GM19240 (cell line): ENCODE results near the gene PARVB.

Experiments
- DNase-seq: peaks from one replicate; pipeline ENCODE4 v3.0.0; 2011; ENCODE audit warnings: low spot score; ENCODE audit not compliant: insufficient read length

Gene PARVB

DNA sequence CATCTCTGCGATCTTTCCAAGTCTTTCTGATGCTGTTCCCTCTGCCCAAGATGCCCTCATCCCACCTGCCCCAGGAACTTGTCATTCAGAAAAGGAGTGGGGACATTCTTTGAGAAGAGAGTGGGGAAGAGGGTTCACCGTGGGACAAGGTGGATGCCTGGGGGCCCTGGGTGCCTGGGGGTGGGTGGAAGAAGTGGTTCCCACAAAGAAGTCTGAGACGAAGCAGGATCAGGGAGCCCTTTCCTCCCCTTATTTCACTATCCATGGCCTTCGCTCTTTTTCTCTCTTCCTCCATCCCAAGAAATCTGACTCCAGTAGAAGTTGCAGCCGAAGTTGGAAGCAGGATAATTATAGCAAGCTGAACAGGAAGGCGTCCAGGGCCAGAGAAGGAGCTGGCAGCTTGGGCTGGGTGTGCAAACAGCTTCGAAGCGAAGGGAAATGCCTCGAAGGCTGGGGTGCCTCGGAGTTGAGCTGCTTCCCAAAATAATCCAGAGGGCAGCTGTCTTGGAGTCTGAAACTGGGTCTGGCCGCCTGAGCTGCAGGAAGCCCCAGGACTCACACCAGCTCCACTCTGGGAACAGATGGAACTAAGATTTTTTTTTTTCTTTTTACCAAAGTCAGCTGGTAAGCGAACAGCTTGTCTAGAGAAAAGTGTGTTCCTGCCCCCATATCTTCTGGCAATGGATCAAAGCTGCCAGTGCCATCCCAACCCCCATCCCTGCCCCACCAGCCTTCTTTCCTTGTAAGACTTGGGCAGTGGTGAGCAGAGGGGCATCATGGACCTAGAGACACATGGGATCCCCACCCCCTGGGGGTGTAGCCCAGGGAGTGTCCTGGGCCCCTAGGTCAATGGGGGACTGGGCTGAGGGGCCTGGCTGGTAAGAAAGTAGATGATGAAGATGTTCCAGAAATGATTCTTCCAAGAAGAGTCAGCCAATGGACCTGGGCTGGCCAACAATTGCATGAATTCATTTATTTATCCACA, 188.1 kb downstream of the PARVB start:
- no peak for DNase-seq

DNA sequence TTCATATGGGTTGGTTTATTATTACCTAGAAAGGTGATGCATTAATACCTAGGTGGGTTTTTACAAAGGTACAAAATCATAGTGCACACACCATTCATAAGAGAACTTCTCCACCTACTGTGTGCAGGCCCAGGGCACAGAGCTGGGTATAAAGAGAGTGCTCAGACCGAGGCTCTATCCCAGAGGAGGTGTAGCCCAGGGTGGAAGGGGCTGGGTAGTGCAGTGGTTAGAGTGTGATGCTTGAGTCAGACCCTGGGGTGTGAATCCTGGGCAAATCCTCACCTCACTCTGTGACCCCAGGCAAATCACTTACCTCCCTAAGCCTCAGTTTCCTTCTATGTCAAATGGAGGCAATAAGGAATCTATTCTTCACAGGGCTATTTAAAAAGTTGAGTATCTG, 188.8 kb downstream of the PARVB start:
- no peak for DNase-seq

DNA sequence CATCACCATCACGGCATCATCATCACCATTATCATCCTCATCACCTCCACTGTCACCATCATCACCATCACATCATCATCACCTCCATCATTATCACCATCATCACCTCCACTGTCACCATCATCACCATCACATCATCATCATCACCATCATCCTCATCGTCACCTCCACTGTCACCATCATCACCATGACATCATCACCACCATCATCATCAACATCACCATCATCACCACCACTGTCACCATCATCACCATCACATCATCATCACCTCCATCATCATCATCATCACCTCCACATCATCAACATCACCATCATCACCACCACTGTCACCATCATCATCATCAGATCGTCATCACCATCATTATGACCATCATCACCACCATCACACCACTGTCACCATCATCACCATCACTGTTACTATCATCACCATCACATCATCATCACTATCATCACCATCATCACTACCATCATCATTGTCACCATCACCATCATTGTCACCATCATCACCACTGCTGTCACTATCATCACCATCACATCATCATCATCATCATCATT, 189.5 kb downstream of the PARVB start:
- DNase-seq = no peak

DNA sequence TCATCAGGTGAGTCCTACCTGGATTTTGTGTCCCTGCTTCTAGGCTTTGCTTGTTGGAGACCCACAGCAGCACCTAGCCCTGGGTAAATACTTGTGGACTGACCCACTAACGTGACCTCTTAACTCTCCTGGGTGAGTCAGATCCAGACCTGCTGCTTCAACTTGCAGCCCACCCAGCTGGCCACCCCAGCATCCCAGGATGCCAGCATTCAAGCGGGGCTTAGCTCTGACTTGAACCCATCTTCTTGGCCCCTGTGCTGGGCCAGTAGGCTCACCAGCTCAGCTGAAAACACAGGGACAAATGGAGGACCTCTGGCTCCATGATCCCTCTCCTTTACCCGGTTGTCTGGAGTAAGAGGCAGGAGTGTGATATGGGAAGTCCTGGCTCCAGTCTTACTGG, 190.1 kb downstream of the PARVB start:
- no peak for DNase-seq

DNA sequence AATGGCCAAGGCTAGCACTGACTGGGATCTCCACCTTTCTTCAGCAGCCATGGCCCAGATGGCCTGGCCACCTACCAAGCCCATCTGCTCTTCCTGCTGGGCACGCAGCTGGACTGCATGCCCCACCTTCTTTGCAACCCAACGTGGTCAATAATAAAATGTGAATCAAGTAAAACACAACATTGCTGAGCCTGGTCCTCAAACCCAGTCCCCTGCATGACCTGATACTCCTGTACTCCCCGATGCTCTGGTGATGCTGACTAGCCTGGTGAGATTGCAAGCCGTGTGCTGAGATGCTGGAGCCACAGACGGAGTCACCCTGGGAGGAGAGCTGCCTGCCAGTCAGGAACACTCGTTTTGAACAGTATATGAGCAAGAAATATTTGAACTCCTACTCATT, 190.7 kb downstream of the PARVB start:
- DNase-seq = no peak

DNA sequence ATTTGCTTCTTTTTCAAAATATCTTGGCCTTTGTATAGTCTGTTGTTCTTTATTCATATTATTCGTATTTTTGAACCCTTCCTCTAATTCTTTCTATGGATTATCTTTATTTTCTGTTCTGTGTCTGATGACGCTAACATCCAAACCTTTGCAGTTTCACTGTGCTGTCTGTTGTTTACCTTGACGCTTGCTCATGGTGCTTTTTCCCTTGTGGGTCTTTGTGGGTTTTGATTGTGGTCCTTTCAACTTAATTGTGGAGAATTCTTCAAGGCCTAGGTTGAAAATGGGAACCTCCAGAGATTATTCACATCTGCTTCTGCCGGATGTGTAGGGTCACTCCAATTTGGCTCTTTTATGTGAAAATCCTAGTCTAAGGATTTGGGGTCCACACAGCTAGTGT, 191.2 kb downstream of the PARVB start:
- DNase-seq = no peak

DNA sequence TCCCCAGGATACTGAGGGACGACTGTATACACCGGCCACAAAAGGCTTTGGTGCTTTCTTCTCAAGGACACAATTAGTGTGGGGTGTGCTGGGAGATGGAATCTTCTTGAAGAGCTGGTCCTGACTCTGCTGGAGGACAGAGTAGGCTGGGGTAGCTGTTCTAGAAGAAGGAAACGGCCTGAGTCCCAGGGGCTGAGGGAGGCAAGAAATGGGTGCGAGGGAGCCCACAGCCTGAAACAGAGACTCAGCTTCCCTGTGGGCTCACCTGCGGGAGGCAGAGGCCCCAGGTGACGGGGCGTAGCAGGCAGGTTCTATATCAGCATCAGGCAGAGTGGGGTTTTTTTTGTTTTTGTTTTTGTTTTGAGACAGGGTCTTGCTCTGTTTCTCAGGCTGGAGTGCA, 193.2 kb downstream of the PARVB start:
- DNase-seq = no peak

DNA sequence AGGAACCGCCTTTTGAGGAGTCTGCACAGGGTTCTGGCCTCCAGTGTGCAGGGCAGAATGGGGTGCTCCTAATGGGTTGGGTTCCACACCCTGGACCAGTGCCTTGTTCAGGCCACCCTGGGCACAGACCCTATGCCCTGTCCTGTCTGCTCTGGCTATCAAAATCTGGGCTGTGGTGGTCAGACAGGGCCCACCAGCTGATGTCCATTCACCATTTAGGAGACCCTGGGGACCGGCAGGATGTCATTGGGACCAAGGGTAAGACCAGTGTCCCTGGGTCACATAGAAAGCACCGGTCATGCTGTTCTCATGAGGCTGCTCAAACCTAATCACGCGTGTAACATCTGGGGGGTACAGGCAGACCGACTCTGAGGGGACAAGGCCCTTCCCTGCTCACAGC, 194.0 kb downstream of the PARVB start:
- no peak for DNase-seq

DNA sequence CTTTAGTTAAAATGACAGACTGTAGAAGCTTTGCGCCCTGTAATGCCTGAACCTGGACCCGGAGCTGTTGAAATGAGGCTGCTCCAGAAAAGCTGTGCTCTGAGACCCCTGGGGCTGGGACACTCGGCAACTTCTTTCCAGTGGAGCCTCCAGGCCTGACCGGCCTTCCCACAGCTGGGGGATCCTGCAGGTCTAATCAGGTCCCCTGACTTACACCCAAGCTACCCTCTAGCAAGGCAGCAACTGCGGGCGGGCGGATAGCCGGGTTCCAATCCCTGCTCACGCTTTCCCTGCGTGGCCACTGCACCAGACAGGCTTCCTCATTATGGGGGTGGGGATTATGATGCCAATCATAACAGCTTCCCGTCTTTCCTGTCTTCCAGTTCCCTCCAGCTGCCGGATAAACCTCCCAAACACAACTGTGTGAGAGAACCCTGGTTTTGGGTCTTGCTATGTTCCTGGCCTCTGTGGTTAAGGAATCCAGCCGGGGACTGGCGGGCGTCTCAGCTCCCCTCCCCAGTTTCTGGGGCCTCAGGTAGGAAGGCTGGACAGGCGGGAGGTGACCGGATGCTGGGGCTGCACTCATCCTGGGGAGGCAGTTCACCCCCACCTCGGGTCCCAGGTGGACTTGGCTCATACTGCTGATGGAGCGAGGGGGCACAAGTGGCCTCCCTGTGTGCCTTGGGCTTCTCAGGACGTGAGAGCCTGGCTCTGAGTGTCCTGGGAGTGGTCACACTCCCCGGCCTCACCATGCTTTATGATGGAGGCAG, 195.2 kb downstream of the PARVB start:
- DNase-seq = no peak

DNA sequence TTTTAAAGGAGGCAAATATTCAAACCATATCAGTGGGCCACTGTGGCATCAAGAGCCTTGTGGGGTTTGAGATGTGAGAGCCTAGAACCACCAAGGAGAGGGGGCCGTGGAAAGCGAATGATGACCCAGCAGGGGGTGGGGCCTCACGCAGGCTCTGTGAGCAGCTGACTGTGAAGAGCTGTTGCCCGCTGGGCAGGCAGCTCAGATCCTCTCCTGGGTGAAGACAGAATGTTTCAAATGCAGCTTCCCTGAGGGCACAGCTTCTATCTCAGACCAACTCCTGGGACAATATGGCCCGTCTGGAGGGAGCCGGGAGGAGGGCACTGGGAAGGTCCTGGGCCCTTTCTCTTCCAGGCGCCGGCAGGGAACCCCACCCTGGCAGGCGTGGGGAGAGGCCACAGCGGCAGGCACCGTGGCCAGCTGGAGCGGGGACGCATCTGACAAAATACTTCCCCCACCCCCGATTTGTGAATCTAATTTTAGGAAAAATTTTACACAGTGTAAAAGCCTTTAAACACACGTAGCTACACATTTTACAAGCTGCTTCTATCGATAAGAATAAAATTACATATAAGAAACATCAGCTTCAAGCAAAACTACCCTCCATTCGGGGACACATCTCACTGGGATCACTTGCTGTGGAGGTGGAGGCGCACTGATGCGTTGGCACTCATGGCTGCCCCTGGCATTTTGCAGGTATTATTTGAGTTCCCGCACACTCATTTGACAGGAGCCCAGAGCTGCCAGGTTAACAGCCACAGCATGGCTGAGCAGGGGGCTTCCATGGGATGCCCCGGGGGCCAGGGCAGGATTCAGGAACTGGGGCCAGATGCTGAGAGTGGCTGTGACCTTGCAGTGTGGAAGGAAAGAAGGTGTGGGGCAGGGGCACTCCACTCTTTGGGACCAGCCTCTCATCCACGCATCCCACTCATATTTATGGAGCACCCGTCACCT, 196.9 kb downstream of the PARVB start:
- no peak for DNase-seq

DNA sequence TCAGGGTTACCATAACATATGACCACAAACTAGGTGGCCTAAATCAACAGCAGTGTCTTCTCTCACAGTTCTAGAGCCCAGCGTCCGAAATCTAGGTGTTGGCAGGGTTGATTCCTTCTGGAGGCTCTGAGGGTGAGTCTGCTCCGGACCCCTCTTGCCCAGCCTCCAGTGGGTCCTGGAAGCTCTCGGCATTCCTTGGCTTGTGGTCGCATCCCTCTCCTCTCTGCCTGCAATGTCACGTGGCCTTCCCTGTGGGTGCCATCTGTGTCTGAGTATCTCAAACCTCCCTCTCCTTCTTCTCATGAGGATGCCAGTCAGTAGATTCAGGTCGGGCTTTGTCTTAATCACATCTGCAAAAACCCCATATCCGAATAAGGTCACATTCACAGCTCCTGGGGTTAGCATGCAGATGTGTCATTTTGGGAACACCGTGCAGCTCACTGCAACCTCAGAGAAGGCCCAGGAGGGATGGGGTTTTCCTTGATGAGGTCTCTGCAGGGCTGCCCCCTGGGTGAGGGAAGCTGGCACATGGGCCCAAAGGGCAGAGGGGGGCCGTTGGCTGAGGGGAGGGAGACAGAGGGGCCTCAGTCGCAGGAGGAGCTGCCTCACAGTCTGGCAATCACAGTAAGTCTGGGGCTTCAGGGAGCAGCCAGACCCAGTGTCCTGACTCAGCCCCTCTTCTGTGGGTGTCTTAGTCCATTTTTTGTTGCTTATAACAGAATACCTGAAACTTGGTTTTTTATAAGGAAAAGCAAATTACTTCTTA, 197.8 kb downstream of the PARVB start:
- no peak for DNase-seq
